Neural crest cell (in vitro differentiated cells): ENCODE measurements around the gene GCC2. TPM values are rescaled to one million over a fixed set of nuclear protein-coding genes. Genes with fewer than 3 reads are reported as not detected.

Experiments
- DNase-seq: peaks from one replicate; pipeline ENCODE4 v3.0.0; 2021; ENCODE audit warnings: low read depth, mixed read lengths, low spot score
- H3K27ac Mint-ChIP-seq: one replicate; pipeline ENCODE4 v1.8.0; 2021; ENCODE audit warnings: mild to moderate bottlenecking, mixed read lengths; ENCODE audit not compliant: unreplicated experiment
- H3K27me3 Mint-ChIP-seq: 2 replicates; pipeline ENCODE4 v1.8.0; 2021; ENCODE audit warnings: low read depth, mild to moderate bottlenecking, mixed read lengths
- H3K36me3 Mint-ChIP-seq: 2 replicates; pipeline ENCODE4 v1.8.0; 2021; ENCODE audit warnings: low read depth, mild to moderate bottlenecking, mixed read lengths
- H3K4me1 Mint-ChIP-seq: 2 replicates; pipeline ENCODE4 v1.8.0; 2021; ENCODE audit warnings: mixed read lengths
- H3K4me3 Mint-ChIP-seq: one replicate; pipeline ENCODE4 v1.8.0; 2021; ENCODE audit warnings: mild to moderate bottlenecking, mixed read lengths
- H3K9me3 Mint-ChIP-seq: 2 replicates; pipeline ENCODE4 v1.8.0; 2021; ENCODE audit warnings: mixed read lengths
- CTCF ChIP-seq: fragments of 200-600 bp; sonication (generic); conservative IDR thresholded peaks from 2 replicates; pipeline ENCODE4 v1.5.0; 2021; ENCODE audit warnings: antibody characterized with exemption, mild to moderate bottlenecking
- long read RNA-seq: library from polyadenylated mRNA; unstranded; transcript quantifications from one replicate; pipeline ENCODE4 v2.0.0, GENCODE V29; 2020
- total RNA-seq: library from RNA; stranded (reverse); gene quantifications from 2 replicates; pipeline ENCODE4 v1.2.1, GENCODE V29; 2021

Gene GCC2
- 24.6 and 24.9 TPM in 2 replicates for total RNA-seq
- long read RNA-seq, partial matches to known transcripts = 31 of 37 reads
- long read RNA-seq, other reads (novel, unspliced or antisense) = 5 of 37 reads

DNA sequence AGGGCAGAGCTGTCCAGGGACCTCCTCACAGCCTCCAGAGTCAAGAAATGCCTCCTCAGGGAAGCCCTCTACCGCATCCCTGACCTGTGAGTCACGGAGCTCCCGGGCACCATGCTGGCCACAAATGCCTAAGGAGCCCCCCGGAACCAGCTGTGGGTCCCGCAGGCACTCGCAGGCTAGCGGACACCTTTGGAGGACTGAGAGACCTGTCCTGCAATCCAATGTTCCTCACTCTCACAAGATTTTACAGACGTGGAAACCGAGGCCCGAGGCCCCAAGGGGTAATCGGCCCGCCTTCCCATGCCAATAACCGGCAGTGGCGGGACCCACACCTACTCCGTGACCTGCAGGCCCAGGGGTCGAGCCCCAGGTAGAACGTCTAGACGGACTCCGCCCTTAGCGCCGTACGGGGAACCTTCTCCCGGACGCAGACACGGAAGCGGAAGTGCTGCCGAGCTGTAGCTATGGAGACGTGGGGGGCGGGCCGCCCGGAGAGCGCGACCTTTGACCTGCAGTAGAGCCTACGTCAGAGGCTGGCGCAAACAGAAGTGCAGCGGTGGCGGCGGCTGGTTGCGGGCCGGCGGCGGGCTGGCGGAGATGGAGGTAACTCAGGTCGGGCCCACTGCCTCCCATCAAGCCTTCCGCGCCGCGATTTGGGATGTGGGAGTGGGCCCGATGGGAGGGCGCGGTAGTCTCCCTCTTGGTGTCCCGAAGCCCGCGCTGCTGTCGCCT lies at the start of gene GCC2:
Gene GCC2 (plus strand): TSS at position 529 of the 732 bp plus-strand sequence. CDS start 69 bp downstream, at position 598.
- H3K27ac Mint-ChIP-seq = peak within 1 kb of the TSS; percentile 90
- no peaks in the 10 kb centered on the region for H3K9me3 Mint-ChIP-seq
- no peaks in the 10 kb centered on the region for H3K27me3 Mint-ChIP-seq
- H3K4me3 Mint-ChIP-seq = peak within 1 kb of the TSS; percentile 92
- TF ChIP-seq CTCF = no peak
- peak; percentile 94 for DNase-seq
- peaks cover 22% of the 10 kb centered on the region for H3K4me1 Mint-ChIP-seq
- peaks cover 9% of the 10 kb centered on the region for H3K36me3 Mint-ChIP-seq

- TF ChIP-seq CTCF = no peak
- no peaks in the 10 kb centered on the region for H3K27me3 Mint-ChIP-seq
- DNase-seq = no peak
- peaks cover 3% of the 10 kb centered on the region for H3K36me3 Mint-ChIP-seq
- H3K9me3 Mint-ChIP-seq = peaks cover 6% of the 10 kb centered on the region
- H3K4me1 Mint-ChIP-seq = peaks cover 11% of the 10 kb centered on the region
- H3K27ac Mint-ChIP-seq = no peak overlapping the region
- H3K4me3 Mint-ChIP-seq = no peak overlapping the region
Measured at GRCh38 chr2:108399479-108399878, 49.5 kb upstream of the GCC2 start.

DNA sequence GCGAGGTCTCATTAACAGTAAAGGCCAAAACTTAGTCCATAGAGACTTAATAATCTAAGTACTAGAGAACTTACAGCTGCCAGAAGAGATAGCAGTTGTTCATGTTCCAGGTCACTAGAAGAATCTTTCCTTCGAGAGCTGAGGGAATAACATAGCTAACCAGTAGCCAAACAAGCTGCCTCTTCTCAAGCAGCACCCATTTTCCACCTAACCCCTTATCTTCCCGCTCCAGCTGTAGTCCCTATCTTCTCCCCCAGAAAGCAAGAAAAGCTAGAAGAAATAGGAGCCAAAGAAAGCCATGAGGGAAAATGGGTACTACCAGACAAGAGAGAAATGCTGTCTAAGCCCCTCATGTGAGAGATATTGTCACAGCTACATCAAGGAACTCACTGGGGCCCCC lies 47.2 kb upstream of the GCC2 start:
- Mint-ChIP-seq H3K36me3 (peaks cover 3% of the 10 kb centered on the region), H3K27me3 (no peaks in the 10 kb centered on the region), H3K4me3 (no peak overlapping the region), H3K9me3 (peaks cover 10% of the 10 kb centered on the region), H3K27ac (no peak overlapping the region), H3K4me1 (peaks cover 11% of the 10 kb centered on the region)
- TF ChIP-seq CTCF = no peak
- no peak for DNase-seq

DNA sequence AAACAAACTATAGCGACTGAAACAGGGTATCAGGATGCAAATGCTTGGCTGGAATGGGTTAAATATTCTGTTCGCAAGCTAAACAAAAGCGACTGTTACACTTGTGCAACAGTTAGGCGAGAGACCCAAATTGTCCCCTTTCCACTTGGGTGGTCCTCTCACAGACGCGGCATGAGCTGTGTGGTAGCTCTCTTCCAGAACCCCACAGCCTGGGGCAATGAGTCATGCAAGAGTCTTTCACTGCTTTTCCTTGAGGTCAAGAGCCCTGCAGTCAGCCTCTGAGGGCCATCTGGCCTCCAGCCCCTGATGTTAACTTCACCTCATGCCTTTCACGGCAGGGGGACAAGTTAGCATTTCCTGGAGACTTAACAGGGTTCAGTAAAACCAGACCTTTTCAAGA lies 45.5 kb upstream of the GCC2 start:
- Mint-ChIP-seq H3K27me3 (no peaks in the 10 kb centered on the region), H3K9me3 (peaks cover 9% of the 10 kb centered on the region), H3K4me1 (peaks cover 11% of the 10 kb centered on the region), H3K36me3 (peaks cover 3% of the 10 kb centered on the region), H3K4me3 (no peak overlapping the region), H3K27ac (peak overlapping the region; percentile 84)
- no peak for TF ChIP-seq CTCF
- DNase-seq = peak; percentile 30

GRCh38 chr2:108404784-108405397 lies 44.1 kb upstream of the GCC2 start:
- no peak overlapping the region for H3K27ac Mint-ChIP-seq

More at GRCh38 chr2:108404784-108405397, 44.1 kb upstream of the GCC2 start:
- H3K9me3 Mint-ChIP-seq = peaks cover 8% of the 10 kb centered on the region
- TF ChIP-seq CTCF = no peak
- H3K4me1 Mint-ChIP-seq = peaks cover 11% of the 10 kb centered on the region
- peaks cover 3% of the 10 kb centered on the region for H3K36me3 Mint-ChIP-seq
- no peak overlapping the region for H3K4me3 Mint-ChIP-seq
- H3K27me3 Mint-ChIP-seq = no peaks in the 10 kb centered on the region
- DNase-seq = no peak
